ENCODE data around the gene RPL29. TPM values are rescaled to one million over a fixed set of nuclear protein-coding genes. Genes with fewer than 3 reads are reported as not detected.
A peak's percentile ranks its signal among the peaks of the same experiment; 100 is the strongest.
"Not testable (repeated sequence)": the region's sequence is repeated elsewhere in the genome, so short reads cannot be mapped to it uniquely, and the experiment has no call there.

The RPL29 gene
- total RNA-seq (1,000 to 10,000 TPM in 2 of 6 donors, 100 to 1,000 TPM in 4; 643 to 1,285 (median 890) TPM), polyA plus RNA-seq (1,000 to 10,000 TPM; 1,152 to 1,829 TPM)

- H3K9me3 ChIP-seq: no peaks in the 10 kb centered on the region
- ATAC-seq (peak; percentile 94 to 98 (median 96)), FAIRE-seq (peak; percentile 87), DNase-seq (peak; percentile 84 to 93 (median 90))
- no peaks in the 10 kb centered on the region for H3K27me3 ChIP-seq
- H3K27ac ChIP-seq: peak within 1 kb of the TSS; percentile 78 to 89 (median 84)
- H3K4me3 ChIP-seq: peak within 1 kb of the TSS; percentile 79 to 93 (median 84)
- peaks cover 10 to 17% (median 15%) of the 10 kb centered on the region in 3 donors for H3K4me1 ChIP-seq
- intact Hi-C loops (cut with DNase I): no loop called here
- 0 to 1% methylated on average over 40 of the region's 40 CpGs for WGBS, 2 donors
- TF ChIP-seq CTCF (IDR thresholded peaks at IDR 0.05): no peak
- H3K36me3 ChIP-seq: peaks cover 0 to 14% (median 11%) of the 10 kb centered on the region in 3 donors
These were observed at the start of gene RPL29 for GRCh38 chr3:51995346-51996163. RPL29 (minus strand) TSS chr3:51995895; CDS start chr3:51995461, 434 bp downstream.

DNA sequence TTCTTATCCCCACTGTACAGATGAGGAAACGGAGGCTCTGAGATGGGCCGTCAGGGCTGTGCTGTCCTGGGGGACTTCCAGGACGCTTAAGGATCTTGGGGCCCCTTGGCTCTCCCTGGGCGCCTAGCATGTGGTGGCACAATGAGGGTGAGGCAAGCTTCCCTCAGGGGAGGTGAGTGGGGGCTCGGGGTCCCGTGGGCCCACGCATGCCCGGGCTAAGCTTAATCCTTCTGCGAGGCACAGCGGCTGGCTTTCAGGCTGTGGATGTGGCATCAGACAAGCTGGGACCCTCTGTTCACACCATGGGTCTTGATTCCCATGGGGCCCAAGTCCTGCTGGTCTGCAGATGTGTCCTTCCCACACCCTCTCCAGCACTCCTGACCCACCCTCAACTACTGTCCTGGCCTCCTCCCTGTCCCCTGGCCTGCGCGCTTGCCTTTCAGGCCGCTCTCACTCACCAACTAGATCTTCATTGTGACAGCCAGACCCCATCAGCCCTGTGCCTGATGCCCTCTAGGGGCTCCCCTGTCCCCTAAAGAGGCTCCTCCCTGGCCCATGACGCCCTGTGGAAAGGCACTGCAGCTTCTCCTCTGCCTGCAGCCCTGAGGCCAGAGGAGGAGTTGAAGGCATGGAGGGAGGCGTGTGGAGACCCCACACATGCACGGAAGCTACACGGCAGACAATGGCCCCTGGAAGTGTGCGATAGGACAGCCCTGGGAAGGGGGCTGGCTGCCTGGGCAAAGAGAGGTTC lies 49.3 kb upstream of the RPL29 start:
- no peak for FAIRE-seq
- Histone ChIP-seq H3K27me3 (no peaks in the 10 kb centered on the region), H3K4me3 (no peak overlapping the region), H3K9me3 (no peaks in the 10 kb centered on the region), H3K4me1 (no peaks in the 10 kb centered on the region), H3K27ac (no peak overlapping the region), H3K36me3 (peaks cover 0 to 4% (median 2%) of the 10 kb centered on the region in 3 donors)
- no peak for TF ChIP-seq CTCF (IDR thresholded peaks at IDR 0.05)
- no peak for ATAC-seq
- WGBS, 2 donors: 88 to 90% methylated on average over 18 of the region's 18 CpGs
- intact Hi-C loops (cut with DNase I): no loop called here
- DNase-seq: no peak

GRCh38 chr3:52043750-52044149 lies 48.1 kb upstream of the RPL29 start:
- Histone ChIP-seq H3K9me3 (no peaks in the 10 kb centered on the region), H3K4me1 (no peaks in the 10 kb centered on the region), H3K27ac (no peak overlapping the region), H3K4me3 (no peak overlapping the region), H3K27me3 (no peaks in the 10 kb centered on the region), H3K36me3 (no peaks in the 10 kb centered on the region)
- ATAC-seq (no peak), FAIRE-seq (no peak), DNase-seq (no peak)
- WGBS, 2 donors: 80 to 87% methylated on average over 6 of the region's 6 CpGs
- intact Hi-C loops (cut with DNase I): no loop called here
- no peak for TF ChIP-seq CTCF (IDR thresholded peaks at IDR 0.05)

- ATAC-seq; H3K4me1 ChIP-seq; intact Hi-C loops (cut with DNase I): not testable (repeated sequence)
These were observed 47.3 kb upstream of the RPL29 start for GRCh38 chr3:52043039-52043438.

DNA sequence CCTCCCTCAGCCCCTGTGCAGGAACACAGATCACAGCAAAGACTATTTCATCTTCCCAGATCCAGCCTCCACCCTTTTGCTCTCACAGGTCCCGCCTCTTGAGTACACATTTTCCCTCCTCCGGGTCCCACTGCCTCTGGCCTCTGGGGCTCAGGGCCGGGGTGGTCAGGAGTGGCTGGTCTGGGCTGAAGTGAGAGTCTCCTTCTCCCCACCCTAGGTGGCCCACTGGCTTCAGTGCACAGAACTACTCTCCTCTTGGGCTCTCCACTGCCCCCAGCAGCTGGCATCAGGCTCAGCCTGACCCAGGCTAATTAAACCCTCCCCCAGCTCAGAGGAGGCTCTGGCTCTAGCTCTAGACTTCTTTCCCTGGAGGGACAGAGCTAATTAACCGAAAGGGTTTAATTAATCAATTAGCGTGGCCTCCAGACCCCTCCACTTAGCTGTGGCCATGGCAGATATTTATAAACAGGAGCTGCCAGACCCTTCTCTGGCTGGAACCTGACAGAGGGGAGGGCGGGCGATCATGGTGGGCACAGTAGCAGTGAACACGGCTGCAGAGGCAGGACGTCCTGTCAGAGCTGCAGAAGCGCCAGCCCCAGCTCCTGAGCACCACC lies 45.5 kb upstream of the RPL29 start:
- 66 to 69% methylated on average over 10 of the region's 10 CpGs for WGBS, 2 donors
- ATAC-seq: no peak

More at GRCh38 chr3:52043039-52043438, 47.3 kb upstream of the RPL29 start:
- DNase-seq, FAIRE-seq, H3K9me3 ChIP-seq, H3K36me3 ChIP-seq, H3K27me3 ChIP-seq, H3K27ac ChIP-seq, H3K4me3 ChIP-seq: not testable (repeated sequence)
- 83 to 100% methylated on average over 1 of the region's 1 CpG for WGBS, 2 donors

More for the DNA sequence above, 45.5 kb upstream of the RPL29 start:
- TF ChIP-seq CTCF (IDR thresholded peaks at IDR 0.05): no peak
- no peak overlapping the region for H3K27ac ChIP-seq
- intact Hi-C loops (cut with DNase I): no loop called here
- H3K4me1 ChIP-seq: no peaks in the 10 kb centered on the region
- FAIRE-seq (no peak), DNase-seq (peak in 1 of 6 donors; percentile 7)
- H3K9me3 ChIP-seq: no peaks in the 10 kb centered on the region
- no peaks in the 10 kb centered on the region for H3K36me3 ChIP-seq
- no peaks in the 10 kb centered on the region for H3K27me3 ChIP-seq
- no peak overlapping the region for H3K4me3 ChIP-seq
